Lower leg skin (tissue), 3 donors: ENCODE results near the gene MYPOP.

ENCODE experiments used
- POLR2A ChIP-seq, 2 donors: fragments of 450-650 bp; IDR thresholded peaks; one replicate each; pipeline ENCODE4 v1.6.1; 2016 to 2017; ENCODE audit warnings: antibody characterized with exemption in 2 of 2, mild to moderate bottlenecking in 1 of 2, moderate library complexity in 1 of 2
- TF ChIP-seq, protein P1 (sequence below), 3 donors: fragments of 450-650 bp; IDR thresholded peaks; one replicate each; pipeline ENCODE4 v1.5.1; 2016; ENCODE audit warnings: antibody characterized with exemption in 3 of 3, mild to moderate bottlenecking in 3 of 3, moderate library complexity in 2 of 3

DNA sequence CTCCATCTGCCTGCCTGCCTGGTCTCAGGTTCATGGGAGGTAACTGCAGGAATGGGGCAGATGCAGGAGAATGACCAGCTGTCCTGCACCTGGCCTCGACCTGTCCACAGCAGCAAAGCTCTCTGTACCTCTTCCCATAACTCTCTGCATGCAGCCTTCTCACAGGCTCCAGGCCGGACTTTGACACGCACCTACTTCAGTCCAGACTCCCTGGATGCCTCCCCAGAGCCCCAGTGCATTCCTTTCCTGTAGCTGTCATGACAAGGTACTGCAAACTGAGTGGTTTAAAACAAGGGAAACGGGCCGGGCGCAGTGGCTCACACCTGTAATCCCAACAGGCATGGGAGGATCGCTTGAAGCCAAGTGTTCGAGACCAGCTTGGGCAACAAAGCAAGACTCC, 8.9 kb upstream of the MYPOP start:
- TF ChIP-seq, protein P1, sequence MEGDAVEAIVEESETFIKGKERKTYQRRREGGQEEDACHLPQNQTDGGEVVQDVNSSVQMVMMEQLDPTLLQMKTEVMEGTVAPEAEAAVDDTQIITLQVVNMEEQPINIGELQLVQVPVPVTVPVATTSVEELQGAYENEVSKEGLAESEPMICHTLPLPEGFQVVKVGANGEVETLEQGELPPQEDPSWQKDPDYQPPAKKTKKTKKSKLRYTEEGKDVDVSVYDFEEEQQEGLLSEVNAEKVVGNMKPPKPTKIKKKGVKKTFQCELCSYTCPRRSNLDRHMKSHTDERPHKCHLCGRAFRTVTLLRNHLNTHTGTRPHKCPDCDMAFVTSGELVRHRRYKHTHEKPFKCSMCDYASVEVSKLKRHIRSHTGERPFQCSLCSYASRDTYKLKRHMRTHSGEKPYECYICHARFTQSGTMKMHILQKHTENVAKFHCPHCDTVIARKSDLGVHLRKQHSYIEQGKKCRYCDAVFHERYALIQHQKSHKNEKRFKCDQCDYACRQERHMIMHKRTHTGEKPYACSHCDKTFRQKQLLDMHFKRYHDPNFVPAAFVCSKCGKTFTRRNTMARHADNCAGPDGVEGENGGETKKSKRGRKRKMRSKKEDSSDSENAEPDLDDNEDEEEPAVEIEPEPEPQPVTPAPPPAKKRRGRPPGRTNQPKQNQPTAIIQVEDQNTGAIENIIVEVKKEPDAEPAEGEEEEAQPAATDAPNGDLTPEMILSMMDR (IDR thresholded peaks at IDR 0.05): no peak
- TF ChIP-seq POLR2A (IDR thresholded peaks at IDR 0.05): no peak
